ENCODE results near the gene LRRN3.

DNA sequence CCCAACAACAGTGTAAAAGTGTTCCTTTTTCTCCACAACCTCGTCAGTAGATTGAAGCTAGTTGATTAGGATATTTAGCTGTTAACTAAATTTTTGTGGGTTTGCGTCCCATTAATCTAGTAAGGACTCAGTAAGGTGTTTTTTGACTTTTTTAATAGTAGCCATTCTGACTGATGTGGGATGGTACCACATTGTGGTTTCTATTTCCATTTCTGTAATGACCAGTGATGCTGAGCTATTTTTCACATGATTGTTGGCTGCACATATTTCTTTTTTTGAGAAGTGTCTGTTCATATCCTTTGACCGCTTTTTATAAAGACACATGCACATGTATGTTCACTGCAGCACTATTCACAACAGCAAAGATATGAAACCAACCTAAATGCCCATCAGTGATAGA is 5.6 kb upstream of the LRRN3 start:
- TF ChIP-seq, protein P1, sequence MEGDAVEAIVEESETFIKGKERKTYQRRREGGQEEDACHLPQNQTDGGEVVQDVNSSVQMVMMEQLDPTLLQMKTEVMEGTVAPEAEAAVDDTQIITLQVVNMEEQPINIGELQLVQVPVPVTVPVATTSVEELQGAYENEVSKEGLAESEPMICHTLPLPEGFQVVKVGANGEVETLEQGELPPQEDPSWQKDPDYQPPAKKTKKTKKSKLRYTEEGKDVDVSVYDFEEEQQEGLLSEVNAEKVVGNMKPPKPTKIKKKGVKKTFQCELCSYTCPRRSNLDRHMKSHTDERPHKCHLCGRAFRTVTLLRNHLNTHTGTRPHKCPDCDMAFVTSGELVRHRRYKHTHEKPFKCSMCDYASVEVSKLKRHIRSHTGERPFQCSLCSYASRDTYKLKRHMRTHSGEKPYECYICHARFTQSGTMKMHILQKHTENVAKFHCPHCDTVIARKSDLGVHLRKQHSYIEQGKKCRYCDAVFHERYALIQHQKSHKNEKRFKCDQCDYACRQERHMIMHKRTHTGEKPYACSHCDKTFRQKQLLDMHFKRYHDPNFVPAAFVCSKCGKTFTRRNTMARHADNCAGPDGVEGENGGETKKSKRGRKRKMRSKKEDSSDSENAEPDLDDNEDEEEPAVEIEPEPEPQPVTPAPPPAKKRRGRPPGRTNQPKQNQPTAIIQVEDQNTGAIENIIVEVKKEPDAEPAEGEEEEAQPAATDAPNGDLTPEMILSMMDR (IDR thresholded peaks at IDR 0.05; ENCODE audit: poor library complexity) = no peak
- TF ChIP-seq EZH2phosphoT487 (IDR thresholded peaks at IDR 0.05; ENCODE audit: low read depth, severe bottlenecking, unreplicated experiment) (no peak), EZH2 (IDR thresholded peaks at IDR 0.05; ENCODE audit: borderline replicate concordance) (no peak)

Measured in hepatocyte (in vitro differentiated cells).